PFSK-1 (cell line): ENCODE measurements around the gene ZIC1.

Source experiments
- FOXP2 ChIP-seq: optimal IDR thresholded peaks from 2 replicates; pipeline ENCODE3; 2011; ENCODE audit warnings: borderline replicate concordance, control low read depth, inconsistent platforms; ENCODE audit not compliant: insufficient read depth; ENCODE audit errors: extremely low read length, extremely low read depth
- POLR2AphosphoS5 ChIP-seq: IDR thresholded peaks from 2 replicates; pipeline ENCODE4 v1.6.1; 2012; ENCODE audit warnings: low read depth, mild to moderate bottlenecking, control low read depth, low read length, moderate library complexity
- SIN3A ChIP-seq: IDR thresholded peaks from 2 replicates; pipeline ENCODE4 v1.6.1; 2012; ENCODE audit warnings: mild to moderate bottlenecking, low read length, moderate library complexity, borderline replicate concordance; ENCODE audit not compliant: insufficient read depth
- TAF1 ChIP-seq: IDR thresholded peaks from 2 replicates; pipeline ENCODE4 v1.6.1; 2012; ENCODE audit warnings: low read length, control low read depth, borderline replicate concordance; ENCODE audit not compliant: insufficient read depth
- TF ChIP-seq, protein P1 (sequence below), 2 experiments: IDR thresholded peaks; 2 replicates each; pipeline versions ENCODE4 v1.6.1 to v1.8.0; 2011 to 2012; ENCODE audit warnings: low read depth in 2 of 2, low read length in 2 of 2, control low read depth in 1 of 2, inconsistent platforms in 1 of 2, mild to moderate bottlenecking in 1 of 2, moderate library complexity in 1 of 2; ENCODE audit not compliant: insufficient read depth in 1 of 2

Gene ZIC1

DNA sequence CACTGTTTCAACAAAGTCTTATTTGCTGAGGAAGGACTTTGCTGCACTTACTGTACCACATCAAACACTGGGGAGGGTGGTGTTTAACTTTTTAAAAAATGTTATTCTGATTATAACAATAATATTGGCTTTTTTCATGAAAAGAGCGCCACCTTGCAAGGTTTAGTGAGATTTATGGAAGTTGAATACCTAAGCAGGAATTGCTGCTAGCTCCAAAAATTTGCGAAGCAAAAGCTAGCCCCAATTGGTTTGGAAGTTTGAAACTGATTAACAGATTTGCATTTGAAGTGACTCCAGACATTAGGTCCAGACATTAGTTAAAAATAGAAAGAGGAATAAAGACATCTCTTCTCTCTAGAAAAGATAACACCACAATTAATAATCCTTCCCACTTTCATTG is 6.7 kb downstream of the ZIC1 start:
- TF ChIP-seq POLR2AphosphoS5 (no peak), TAF1 (no peak), FOXP2 (no peak), SIN3A (no peak)
- TF ChIP-seq, protein P1, sequence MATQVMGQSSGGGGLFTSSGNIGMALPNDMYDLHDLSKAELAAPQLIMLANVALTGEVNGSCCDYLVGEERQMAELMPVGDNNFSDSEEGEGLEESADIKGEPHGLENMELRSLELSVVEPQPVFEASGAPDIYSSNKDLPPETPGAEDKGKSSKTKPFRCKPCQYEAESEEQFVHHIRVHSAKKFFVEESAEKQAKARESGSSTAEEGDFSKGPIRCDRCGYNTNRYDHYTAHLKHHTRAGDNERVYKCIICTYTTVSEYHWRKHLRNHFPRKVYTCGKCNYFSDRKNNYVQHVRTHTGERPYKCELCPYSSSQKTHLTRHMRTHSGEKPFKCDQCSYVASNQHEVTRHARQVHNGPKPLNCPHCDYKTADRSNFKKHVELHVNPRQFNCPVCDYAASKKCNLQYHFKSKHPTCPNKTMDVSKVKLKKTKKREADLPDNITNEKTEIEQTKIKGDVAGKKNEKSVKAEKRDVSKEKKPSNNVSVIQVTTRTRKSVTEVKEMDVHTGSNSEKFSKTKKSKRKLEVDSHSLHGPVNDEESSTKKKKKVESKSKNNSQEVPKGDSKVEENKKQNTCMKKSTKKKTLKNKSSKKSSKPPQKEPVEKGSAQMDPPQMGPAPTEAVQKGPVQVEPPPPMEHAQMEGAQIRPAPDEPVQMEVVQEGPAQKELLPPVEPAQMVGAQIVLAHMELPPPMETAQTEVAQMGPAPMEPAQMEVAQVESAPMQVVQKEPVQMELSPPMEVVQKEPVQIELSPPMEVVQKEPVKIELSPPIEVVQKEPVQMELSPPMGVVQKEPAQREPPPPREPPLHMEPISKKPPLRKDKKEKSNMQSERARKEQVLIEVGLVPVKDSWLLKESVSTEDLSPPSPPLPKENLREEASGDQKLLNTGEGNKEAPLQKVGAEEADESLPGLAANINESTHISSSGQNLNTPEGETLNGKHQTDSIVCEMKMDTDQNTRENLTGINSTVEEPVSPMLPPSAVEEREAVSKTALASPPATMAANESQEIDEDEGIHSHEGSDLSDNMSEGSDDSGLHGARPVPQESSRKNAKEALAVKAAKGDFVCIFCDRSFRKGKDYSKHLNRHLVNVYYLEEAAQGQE (IDR thresholded peaks at IDR 0.05; ENCODE audit: insufficient read depth in 1 of 2, low read depth in 2 of 2, low read length in 2 of 2) = no peak

DNA sequence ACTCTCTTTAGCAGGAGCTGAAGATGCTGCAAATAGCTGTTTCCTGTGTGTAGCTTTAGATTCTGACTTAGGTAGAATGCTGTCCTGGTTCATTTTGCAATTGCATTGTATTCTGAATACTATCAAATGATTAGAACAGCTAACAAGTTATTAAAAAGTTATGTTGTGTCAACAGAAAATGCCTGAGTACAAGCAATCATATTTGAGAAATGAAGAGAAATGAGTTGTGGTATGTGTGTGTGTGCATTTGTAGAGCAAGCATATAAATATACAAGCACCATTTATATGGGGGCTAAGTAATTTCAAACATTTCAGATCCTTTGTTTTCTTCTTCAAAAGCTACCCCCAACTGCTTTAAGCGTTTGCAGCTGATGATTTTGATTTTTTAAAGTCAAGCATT is 7.8 kb downstream of the ZIC1 start:
- TF ChIP-seq FOXP2 (no peak), POLR2AphosphoS5 (no peak), SIN3A (no peak), TAF1 (no peak)
- TF ChIP-seq, protein P1 (IDR thresholded peaks at IDR 0.05; ENCODE audit: insufficient read depth in 1 of 2, low read depth in 2 of 2, low read length in 2 of 2) = no peak

DNA sequence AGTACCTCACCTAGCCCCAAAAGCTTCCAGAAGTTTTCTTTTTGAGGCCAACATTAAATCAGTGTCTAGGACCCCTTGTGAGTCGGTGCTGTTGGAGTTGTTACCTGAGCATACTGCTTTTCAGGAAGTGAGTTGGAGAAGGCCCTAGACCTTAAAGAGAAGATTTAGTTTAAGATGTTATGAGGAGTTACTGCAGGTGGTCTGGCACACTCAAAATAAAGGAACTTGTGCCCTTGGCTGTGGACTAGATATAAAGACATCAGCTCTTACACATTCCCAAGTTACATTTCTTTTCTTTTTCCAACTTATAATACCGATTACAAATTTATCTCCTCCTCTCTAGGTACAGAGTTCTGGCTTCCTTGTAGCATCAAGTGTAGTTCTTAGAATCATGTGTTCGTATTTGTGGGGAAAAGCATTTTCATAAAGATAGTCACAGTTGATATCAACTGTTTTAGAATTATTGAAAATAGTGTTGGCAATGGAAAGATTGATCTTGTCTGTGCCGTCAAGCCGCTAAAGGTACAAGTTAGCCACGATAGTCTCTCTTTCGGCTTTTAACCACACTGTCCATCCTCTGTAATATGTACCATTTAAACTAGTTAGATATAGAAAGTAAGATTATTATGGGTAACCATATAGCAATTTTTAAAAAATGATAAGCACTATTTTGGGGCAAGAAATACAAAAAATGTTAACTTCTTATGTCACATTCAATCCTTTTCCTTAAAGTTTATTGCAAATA is 8.6 kb downstream of the ZIC1 start:
- TF ChIP-seq TAF1 = no peak
- no peak for TF ChIP-seq SIN3A
- TF ChIP-seq, protein P1 (IDR thresholded peaks at IDR 0.05; ENCODE audit: insufficient read depth in 1 of 2, low read depth in 2 of 2, low read length in 2 of 2) = no peak
- no peak for TF ChIP-seq FOXP2
- TF ChIP-seq POLR2AphosphoS5 = no peak

DNA sequence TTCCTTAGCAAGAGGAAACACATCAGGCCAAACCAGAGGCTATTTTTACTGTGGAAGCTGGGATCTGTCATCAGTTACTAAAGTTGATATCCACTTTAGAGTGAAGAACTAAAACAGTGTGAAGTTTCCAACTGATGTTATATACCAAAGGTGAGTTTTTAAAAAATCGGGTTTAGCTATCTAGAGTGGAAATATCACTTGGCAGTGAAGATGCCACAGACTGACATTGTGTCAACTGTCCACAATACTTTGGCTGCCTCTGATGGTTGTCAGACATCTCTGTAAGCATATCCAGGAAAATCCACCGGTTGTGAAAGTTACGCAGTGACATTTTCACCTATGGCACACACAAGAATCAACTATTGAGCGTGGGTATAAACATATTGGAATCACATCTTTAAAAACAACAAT is 9.2 kb downstream of the ZIC1 start:
- TF ChIP-seq, protein P1 (IDR thresholded peaks at IDR 0.05; ENCODE audit: insufficient read depth in 1 of 2, low read depth in 2 of 2, low read length in 2 of 2) = no peak
- TF ChIP-seq FOXP2 (no peak), POLR2AphosphoS5 (no peak), SIN3A (no peak), TAF1 (no peak)
